ENCODE data around the gene TNFSF13B.

- no peak for TF ChIP-seq CTCF (IDR thresholded peaks at IDR 0.05)
- TF ChIP-seq POLR2A (IDR thresholded peaks at IDR 0.05): no peak
- no peak for TF ChIP-seq EP300 (IDR thresholded peaks at IDR 0.05)
- TF ChIP-seq POLR2AphosphoS5 (IDR thresholded peaks at IDR 0.05): no peak
These were observed 12.3 kb upstream of the TNFSF13B start for GRCh38 chr13:108257248-108257647.

Data from sigmoid colon (tissue), 4 donors.